Activated T-helper 17 cell treated with anti-CD3 and anti-CD28 coated beads, Interleukin-2, amount 50 U/mL, for 72 hours (primary cell): ENCODE results near the gene TARP.
"Not testable (repeated sequence)": the region's sequence is repeated elsewhere in the genome, so short reads cannot be mapped to it uniquely, and the experiment has no call there.

Experiments
- ATAC-seq: fragments of 150-1000 bp; cut with Tn5 transposase; replicated peaks from 2 replicates; pipeline ENCODE4 v1.10.0; 2021; ENCODE audit warnings: mild to moderate bottlenecking, moderate library complexity
- H3K27ac Mint-ChIP-seq: one replicate; pipeline ENCODE4 v1.8.0; 2022; ENCODE audit warnings: mixed read lengths
- H3K27me3 Mint-ChIP-seq: one replicate; pipeline ENCODE4 v1.8.0; 2022; ENCODE audit warnings: mixed read lengths
- H3K36me3 Mint-ChIP-seq: one replicate; pipeline ENCODE4 v1.8.0; 2022; ENCODE audit warnings: low read depth, mild to moderate bottlenecking, mixed read lengths
- H3K4me1 Mint-ChIP-seq: one replicate; pipeline ENCODE4 v1.8.0; 2022; ENCODE audit warnings: mixed read lengths
- H3K4me3 Mint-ChIP-seq: one replicate; pipeline ENCODE4 v1.8.0; 2022; ENCODE audit warnings: mild to moderate bottlenecking, mixed read lengths
- H3K9me3 Mint-ChIP-seq: one replicate; pipeline ENCODE4 v1.8.0; 2022; ENCODE audit warnings: mixed read lengths

Gene TARP

DNA sequence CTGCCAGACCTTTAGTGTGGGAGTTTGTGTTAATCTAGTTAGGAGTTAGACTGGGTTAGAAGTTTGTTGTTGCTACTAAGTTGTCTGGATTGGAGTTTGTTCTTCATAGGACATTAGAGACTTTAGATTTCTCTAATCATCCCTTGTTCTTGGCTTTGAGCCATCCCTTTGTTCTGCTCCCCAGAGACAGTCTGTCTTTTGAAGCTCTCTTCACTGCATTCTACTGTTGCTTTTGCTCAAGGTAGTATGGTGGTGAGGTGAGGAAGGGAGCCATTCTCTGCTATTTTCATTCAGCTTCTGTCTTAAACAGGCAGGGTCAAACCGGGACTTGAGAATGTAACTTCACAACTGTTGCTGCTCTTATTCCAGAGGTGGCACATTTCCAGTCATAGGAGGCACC is 10.4 kb upstream of the TARP start:
- Mint-ChIP-seq H3K4me1 (no peaks in the 10 kb centered on the region), H3K9me3 (no peaks in the 10 kb centered on the region), H3K4me3 (no peak overlapping the region), H3K27ac (no peak overlapping the region), H3K27me3 (no peaks in the 10 kb centered on the region), H3K36me3 (no peaks in the 10 kb centered on the region)
- ATAC-seq: no peak

DNA sequence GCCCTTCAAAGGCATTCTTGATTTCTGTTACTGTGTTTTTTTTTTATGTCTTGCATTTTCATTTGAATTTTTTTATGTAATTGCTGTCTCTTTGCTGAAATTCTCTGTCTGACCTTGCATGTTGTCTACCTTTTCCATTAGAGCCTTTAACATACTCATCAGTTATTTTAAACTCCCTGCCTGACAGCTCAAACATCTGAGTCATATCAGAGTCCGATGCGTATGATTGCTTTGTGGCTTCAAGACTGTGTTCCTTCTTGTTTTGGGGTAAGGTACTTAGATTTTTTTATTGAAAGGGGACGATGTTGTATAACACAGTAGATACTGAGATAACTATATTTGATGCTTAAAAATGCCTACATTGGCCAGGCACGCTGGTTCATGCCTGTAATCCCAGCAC is 9.7 kb upstream of the TARP start:
- Mint-ChIP-seq H3K4me3 (no peak overlapping the region), H3K9me3 (no peaks in the 10 kb centered on the region)

DNA sequence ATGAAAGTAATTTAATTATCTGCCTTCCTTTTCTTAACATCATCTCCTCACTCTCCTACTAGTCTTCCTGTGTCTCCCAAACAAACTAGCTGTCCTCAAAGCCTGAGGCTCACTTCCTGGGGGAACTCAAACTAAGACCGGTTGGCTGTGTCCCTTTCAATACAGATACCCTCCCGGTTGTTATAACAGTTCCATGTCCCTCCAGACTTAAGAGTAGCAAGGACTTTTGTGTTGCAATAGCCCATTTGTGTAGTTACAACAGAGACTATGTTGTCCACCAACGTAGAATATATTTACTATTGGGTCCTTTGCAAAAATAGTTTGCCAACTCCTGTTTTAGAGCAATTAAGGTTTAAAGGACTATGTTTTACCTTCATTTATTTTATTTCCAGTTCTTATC is 8.6 kb upstream of the TARP start:
- H3K4me1 Mint-ChIP-seq: no peaks in the 10 kb centered on the region
- no peaks in the 10 kb centered on the region for H3K27me3 Mint-ChIP-seq
- no peak for ATAC-seq
- H3K27ac Mint-ChIP-seq: no peak overlapping the region
- H3K36me3 Mint-ChIP-seq: no peaks in the 10 kb centered on the region
- no peak overlapping the region for H3K4me3 Mint-ChIP-seq
- H3K9me3 Mint-ChIP-seq: no peaks in the 10 kb centered on the region

More for the DNA sequence above, 9.7 kb upstream of the TARP start:
- no peak for ATAC-seq
- H3K27ac Mint-ChIP-seq: no peak overlapping the region
- H3K4me1 Mint-ChIP-seq: no peaks in the 10 kb centered on the region
- no peaks in the 10 kb centered on the region for H3K27me3 Mint-ChIP-seq
- no peaks in the 10 kb centered on the region for H3K36me3 Mint-ChIP-seq

DNA sequence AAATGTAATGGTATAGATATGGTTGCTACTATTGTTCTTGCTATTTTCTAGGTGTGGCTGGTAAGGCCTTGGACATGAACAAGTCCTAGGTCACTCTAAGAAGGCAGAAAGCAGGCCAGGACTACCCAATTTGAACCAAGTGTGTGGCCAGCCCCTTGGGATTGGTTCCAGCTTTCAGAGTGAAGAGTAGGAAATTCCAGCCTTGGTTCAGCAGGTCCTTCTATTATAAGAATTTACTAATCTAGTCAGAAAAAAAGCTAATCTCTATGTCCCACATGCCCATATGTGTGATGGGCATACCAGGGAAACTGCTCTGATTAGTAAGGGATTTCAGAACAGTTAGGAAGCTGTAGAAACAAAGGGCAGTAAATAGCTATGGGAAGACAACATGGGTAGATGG is 7.8 kb upstream of the TARP start:
- Mint-ChIP-seq H3K27me3 (no peaks in the 10 kb centered on the region), H3K4me1 (no peaks in the 10 kb centered on the region), H3K9me3 (no peaks in the 10 kb centered on the region), H3K36me3 (no peaks in the 10 kb centered on the region), H3K4me3 (no peak overlapping the region), H3K27ac (no peak overlapping the region)
- ATAC-seq: no peak

DNA sequence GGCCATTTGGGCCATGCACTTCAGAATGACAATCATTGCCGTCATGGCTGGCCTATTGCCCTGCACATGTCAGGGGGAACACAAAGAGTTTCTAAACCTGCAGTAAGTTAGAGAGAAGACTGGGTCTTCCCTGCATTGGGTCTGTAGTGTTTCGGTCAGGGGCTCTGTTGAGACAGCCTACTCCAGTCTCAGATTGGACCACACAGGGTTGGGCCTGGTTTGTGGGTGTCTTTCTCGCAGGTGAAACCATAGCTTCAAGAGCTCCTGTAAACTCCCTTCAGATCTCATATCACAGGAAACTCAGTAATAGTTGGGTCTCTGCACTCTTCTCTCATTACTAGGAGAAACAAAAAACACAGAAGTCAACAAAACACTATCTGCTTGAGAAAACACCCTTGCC is 7.3 kb upstream of the TARP start:
- Mint-ChIP-seq H3K4me3 (no peak overlapping the region), H3K27me3 (no peaks in the 10 kb centered on the region), H3K9me3 (no peaks in the 10 kb centered on the region), H3K27ac (no peak overlapping the region), H3K36me3 (no peaks in the 10 kb centered on the region), H3K4me1 (no peaks in the 10 kb centered on the region)
- no peak for ATAC-seq

DNA sequence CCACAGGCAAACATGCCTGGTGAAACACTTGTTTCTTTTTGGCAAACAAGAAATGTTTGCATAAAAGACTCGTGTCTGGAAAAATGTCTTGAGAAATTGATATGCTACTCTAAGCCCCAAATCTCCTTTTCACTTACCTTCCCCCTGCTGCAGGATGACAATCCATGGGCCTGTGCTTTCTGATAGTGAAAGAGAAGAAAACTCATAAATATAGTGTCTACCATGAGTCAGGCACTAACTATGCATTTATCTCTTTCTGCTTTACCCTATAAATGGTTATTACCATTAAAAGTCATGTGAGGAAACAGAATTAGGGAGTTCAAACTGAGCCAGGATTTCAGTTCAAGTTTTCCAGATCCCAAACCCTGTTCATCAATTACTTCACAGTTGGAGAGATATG is 6.6 kb upstream of the TARP start:
- Mint-ChIP-seq H3K36me3 (no peaks in the 10 kb centered on the region), H3K9me3 (no peaks in the 10 kb centered on the region), H3K27ac (no peak overlapping the region), H3K27me3 (no peaks in the 10 kb centered on the region), H3K4me3 (no peak overlapping the region), H3K4me1 (no peaks in the 10 kb centered on the region)
- ATAC-seq: no peak

DNA sequence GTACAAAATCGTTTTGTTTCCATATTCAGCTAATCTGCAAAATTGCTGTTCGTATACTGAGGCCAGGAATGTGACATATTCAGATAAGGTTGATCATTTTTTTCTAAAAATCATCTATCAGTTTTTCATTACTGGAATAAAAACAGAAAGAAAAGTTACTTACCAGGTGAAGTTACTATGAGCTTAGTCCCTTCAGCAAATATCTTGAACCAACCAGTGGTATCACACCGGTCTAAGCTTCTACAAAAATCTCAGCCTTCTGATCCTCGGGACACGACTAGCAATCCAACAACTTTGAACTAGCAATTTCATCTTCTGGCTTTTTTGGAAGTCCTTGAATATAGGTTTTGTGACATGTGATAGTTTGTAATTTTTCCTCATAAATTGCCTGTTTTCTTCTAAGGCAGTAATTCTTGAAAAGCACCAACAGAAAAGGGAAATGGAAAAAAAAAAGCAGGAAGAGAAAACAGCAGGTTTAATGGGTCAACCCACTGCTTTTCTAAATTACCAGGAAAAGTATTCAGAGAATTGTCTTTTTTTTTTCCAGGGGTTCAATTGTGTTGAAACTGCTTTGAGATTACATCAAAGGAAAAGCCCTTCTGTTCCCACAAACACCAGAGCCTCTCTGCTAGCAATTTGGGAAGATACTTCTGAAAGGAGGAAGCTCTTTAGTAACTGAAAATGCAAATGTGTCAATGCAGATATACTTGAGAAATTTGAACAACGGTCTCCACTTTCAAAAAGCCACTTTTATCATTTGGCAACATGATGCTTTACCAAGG is 2.9 kb upstream of the TARP start:
- no peaks in the 10 kb centered on the region for H3K9me3 Mint-ChIP-seq
- H3K4me1 Mint-ChIP-seq: no peaks in the 10 kb centered on the region
- H3K27ac Mint-ChIP-seq: no peak overlapping the region
- no peak overlapping the region for H3K4me3 Mint-ChIP-seq
- no peaks in the 10 kb centered on the region for H3K27me3 Mint-ChIP-seq
- no peaks in the 10 kb centered on the region for H3K36me3 Mint-ChIP-seq
- no peak for ATAC-seq

DNA sequence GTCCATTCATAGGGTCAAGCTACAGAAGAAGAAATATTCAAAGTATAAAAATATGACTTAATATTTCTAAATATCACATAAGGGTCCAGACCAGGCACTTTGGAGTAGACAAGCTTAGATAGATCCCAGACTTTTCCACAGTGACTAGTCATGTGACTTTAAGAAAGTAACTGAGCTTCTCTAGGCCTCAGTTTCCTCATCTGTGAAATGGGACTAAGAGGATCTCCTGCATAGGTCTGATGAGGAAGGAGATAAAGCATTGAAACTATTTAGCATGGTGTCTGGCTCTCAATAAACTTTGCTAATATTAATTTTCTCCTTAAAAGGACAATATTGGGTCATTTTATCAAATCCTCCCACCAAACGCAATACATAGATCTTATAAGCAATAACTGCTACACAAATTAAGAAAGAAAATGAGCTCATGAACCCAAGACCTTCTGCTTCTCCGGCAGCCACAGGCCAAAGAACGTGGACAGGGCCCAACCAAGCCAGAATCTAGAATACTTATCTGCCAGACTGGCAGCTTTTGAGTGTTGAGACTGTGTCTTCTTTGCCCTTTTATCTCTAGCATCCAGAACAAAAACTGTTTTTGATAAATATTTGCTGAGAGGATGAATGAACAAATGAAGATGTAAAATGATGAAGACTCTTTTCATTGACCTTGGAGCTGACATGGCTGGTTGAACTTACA is 1.6 kb upstream of the TARP start:
- Mint-ChIP-seq H3K36me3 (no peaks in the 10 kb centered on the region), H3K4me1 (no peaks in the 10 kb centered on the region), H3K9me3 (no peaks in the 10 kb centered on the region), H3K27ac (no peak overlapping the region), H3K27me3 (no peaks in the 10 kb centered on the region), H3K4me3 (no peak overlapping the region)
- ATAC-seq: no peak

DNA sequence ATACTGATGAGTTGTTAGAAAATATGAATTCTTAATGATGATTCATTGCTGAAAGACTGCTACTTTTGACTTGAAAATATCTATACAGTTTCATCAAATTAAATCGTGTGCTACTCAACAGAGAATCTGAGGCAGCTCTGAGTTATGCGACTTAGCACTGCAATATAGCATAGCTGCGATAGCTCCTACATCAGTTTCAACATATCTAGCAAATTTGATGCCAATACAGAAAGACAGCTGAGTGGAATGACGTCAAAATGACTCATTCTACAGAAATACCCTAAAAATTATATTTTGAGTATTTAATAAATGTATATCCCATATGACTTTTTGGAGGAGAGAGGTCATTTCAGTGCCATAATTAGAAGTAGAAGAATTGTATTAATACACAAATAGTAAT is 1.1 kb upstream of the TARP start:
- Mint-ChIP-seq H3K4me3 (no peak overlapping the region), H3K27me3 (no peaks in the 10 kb centered on the region), H3K4me1 (no peaks in the 10 kb centered on the region), H3K36me3 (no peaks in the 10 kb centered on the region), H3K9me3 (no peaks in the 10 kb centered on the region), H3K27ac (no peak overlapping the region)
- no peak for ATAC-seq

DNA sequence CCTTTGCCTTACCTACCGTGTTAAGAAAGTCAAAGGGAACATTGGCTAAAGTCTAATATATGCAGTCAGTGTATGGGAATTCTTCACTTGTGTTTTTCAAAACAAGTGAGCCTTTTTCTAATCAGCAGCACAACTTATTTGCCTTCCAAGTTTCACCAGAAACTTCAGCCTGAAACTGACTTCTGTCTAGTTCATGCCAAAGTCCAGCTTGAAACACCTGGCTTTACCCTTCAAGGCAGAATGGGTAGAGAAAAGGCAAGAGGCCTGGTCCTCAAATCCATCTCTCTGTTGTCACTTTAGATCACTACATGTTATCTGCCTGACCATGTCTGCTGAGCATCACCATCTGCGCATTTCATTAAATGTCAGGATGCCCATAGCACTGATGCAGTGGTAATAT is 3.0 kb downstream of the TARP start:
- H3K27ac Mint-ChIP-seq: not testable (repeated sequence)

DNA sequence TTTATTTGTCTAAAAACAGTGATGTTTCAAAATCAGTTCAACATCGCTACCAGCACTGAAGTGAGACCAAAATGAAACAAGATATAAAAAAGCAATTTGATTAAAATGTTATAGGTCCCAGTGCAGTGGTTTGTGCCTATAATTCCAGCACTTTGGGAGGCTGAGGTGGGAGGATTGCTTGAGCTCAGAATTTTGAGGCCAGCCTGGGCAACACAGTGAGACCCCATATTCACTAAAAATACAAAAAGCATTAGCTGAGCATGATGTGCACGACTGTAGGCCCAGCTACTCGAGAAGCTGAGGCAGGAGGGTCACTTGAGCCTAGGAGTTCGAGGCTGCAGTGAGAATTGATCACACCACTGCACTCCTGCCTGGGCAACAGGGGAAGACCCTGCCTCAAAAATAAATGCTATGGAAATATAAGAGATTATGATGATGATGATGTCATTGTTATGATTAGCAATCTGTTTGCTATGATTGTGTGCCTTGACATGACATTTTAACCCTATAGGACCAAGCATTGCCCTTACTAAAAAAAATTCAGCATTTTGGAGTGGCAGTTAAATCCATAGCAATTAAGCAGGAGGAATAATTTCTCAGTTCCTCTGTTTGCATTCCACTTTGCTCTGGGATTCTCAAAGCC is 3.6 kb downstream of the TARP start:
- H3K4me1 Mint-ChIP-seq, H3K4me3 Mint-ChIP-seq, H3K27ac Mint-ChIP-seq, H3K27me3 Mint-ChIP-seq, H3K36me3 Mint-ChIP-seq, ATAC-seq, H3K9me3 Mint-ChIP-seq: not testable (repeated sequence)

More for the DNA sequence above, 3.0 kb downstream of the TARP start:
- H3K9me3 Mint-ChIP-seq, H3K4me3 Mint-ChIP-seq, H3K36me3 Mint-ChIP-seq, ATAC-seq, H3K27me3 Mint-ChIP-seq, H3K4me1 Mint-ChIP-seq: not testable (repeated sequence)

DNA sequence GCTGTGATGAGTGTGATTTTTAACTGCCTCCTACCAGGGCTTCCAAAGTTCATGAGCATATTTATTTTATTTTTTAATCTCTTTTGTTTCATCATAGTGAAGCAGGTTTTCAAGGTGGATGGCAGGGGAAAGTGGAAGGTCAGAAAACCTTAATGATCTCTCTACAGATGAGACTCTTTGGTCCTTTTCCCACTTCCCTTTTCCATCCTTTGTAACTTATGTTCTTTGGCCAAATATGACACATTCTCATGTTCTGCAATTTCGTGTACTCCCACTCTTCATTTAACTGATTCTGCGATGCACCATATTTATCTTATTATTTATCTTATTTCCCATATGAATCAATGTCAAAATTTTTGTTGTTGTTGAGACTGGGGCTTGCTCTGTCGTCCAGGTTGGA is 7.5 kb downstream of the TARP start:
- not testable (repeated sequence) for H3K4me1 Mint-ChIP-seq, H3K4me3 Mint-ChIP-seq, ATAC-seq, H3K27ac Mint-ChIP-seq, H3K9me3 Mint-ChIP-seq, H3K27me3 Mint-ChIP-seq, H3K36me3 Mint-ChIP-seq

DNA sequence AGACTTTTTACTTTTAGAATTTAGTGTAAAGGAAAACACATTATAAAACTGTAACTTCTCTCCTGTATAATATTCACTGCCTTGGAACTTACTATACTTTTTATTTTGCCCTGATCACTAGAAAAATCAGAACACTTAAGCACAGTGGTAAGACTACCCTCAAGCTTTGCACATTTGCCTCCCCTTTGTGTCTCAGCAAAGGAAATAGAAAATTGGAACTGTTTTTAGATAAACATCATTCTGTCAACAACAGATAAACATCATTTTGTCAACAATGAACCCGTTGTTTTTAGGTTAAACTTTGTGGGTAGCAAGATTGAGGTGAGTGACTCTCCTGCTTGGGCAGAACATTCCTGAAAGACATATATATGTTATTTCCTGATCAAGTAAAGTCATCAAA is 8.8 kb downstream of the TARP start:
- not testable (repeated sequence) for H3K4me3 Mint-ChIP-seq, H3K27ac Mint-ChIP-seq, ATAC-seq, H3K4me1 Mint-ChIP-seq, H3K27me3 Mint-ChIP-seq, H3K36me3 Mint-ChIP-seq, H3K9me3 Mint-ChIP-seq

DNA sequence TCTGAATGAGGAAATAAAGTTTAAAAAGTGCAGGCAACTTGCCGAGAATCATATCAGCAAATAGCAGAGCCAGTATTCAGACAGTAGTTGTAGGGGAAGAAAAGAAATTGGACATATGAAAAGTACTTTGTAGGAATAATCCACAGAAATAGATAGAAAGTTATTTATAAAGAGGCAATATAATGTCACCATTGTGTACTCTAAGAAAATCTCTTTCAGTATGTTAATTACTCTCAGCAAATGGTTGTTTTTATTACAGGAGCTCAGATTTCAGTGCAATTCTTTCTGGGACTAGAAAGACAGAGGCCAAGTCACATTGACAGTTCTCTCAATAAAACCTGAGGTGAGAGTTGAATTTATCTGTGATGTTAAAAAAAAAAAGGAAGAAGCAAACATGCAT is 10.2 kb downstream of the TARP start:
- not testable (repeated sequence) for H3K4me1 Mint-ChIP-seq, ATAC-seq, H3K4me3 Mint-ChIP-seq, H3K9me3 Mint-ChIP-seq, H3K27me3 Mint-ChIP-seq, H3K36me3 Mint-ChIP-seq, H3K27ac Mint-ChIP-seq

DNA sequence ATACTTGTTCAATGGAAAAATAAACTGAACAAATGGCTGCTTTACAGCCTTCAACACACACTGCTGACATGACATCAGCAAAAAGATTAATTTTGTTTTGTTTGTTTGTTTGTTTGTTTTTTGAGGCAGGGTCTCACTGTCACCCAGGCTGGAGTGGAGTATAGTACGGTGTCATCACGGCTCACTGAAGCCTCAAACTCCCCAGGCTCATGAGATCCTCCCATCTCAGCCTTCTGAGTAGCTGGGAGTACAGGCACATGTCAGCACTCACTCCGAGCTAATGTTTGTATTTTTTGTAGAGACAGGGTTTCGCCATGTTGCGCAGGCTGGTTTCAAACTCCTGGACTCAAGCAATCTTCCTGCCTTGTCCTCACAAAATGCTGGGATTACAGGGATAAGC is 10.9 kb downstream of the TARP start:
- Mint-ChIP-seq H3K36me3 (no peaks in the 10 kb centered on the region), H3K4me1 (no peaks in the 10 kb centered on the region), H3K27me3 (no peaks in the 10 kb centered on the region), H3K27ac (no peak overlapping the region), H3K9me3 (no peaks in the 10 kb centered on the region), H3K4me3 (no peak overlapping the region)
- no peak for ATAC-seq
